SU-DHL-6 (cell line): ENCODE results near the gene TNRC6B.

Experiments
- CTCF ChIP-seq: fragments of 200-600 bp; sonication (generic); IDR thresholded peaks from one replicate; pipeline ENCODE4 v1.5.1; 2017; ENCODE audit warnings: antibody characterized with exemption, mild to moderate bottlenecking, low read length, moderate library complexity; ENCODE audit not compliant: insufficient read depth, poor library complexity, severe bottlenecking
- EZH2phosphoT487 ChIP-seq: fragments of 200-600 bp; sonication (generic), shearing (Covaris generic); conservative IDR thresholded peaks from 2 replicates; pipeline ENCODE4 v1.6.1; 2018; ENCODE audit warnings: mild to moderate bottlenecking, antibody characterized with exemption, low read length, moderate library complexity, mixed read lengths

- TF ChIP-seq CTCF (no peak), EZH2phosphoT487 (no peak)
These were observed 198.4 kb downstream of the TNRC6B start for GRCh38 chr22:40376149-40376548.
